Esophagus squamous epithelium (tissue), 4 donors: ENCODE data around the gene ZGPAT.

Experiments
- CTCF ChIP-seq, 6 experiments: fragments of 450-650 bp in 4 of 6; fragments of 200-600 bp in 2 of 6; sonication (generic) in 2 of 6; IDR thresholded peaks; one replicate each; pipeline ENCODE4 v1.5.1; 2016 to 2019; ENCODE audit warnings: antibody characterized with exemption in 6 of 6, mild to moderate bottlenecking in 4 of 6, moderate library complexity in 4 of 6
- POLR2A ChIP-seq, 4 donors: fragments of 450-650 bp; IDR thresholded peaks; one replicate each; pipeline ENCODE4 v1.6.1; 2017; ENCODE audit warnings: antibody characterized with exemption in 4 of 4, mild to moderate bottlenecking in 4 of 4, moderate library complexity in 3 of 4

- TF ChIP-seq CTCF (IDR thresholded peaks at IDR 0.05) (no peak), POLR2A (IDR thresholded peaks at IDR 0.05) (peak in 1 of 4 donors; percentile 21)
These were observed 49.1 kb upstream of the ZGPAT start for GRCh38 chr20:63658749-63659187.
